GM06990 (cell line): ENCODE results near the gene TMEM223.
"Not testable (repeated sequence)": the region's sequence is repeated elsewhere in the genome, so short reads cannot be mapped to it uniquely, and the experiment has no call there.

Experiments
- DNase-seq: peaks from one replicate; pipeline ENCODE4 v3.0.0-alpha.2; 2011; ENCODE audit not compliant: insufficient read length; ENCODE audit errors: extremely low read depth
- H3K27me3 ChIP-seq: replicated peaks from 2 replicates; pipeline ENCODE4 v1.6.0; 2011; ENCODE audit warnings: low read length; ENCODE audit not compliant: control insufficient read depth, insufficient read depth
- H3K36me3 ChIP-seq: 2 replicates; pipeline ENCODE4 v1.5.1; 2011; ENCODE audit warnings: low read length; ENCODE audit not compliant: control insufficient read depth, insufficient read depth
- H3K4me3 ChIP-seq: replicated peaks from 2 replicates; pipeline ENCODE4 v1.5.1; 2011; ENCODE audit warnings: low read depth, mild to moderate bottlenecking, control low read depth, low read length
- TF ChIP-seq, protein P1 (sequence below): IDR thresholded peaks from 2 replicates; pipeline ENCODE4 v1.5.1; 2011; ENCODE audit warnings: low read length, control low read depth, mild to moderate bottlenecking, inconsistent platforms; ENCODE audit not compliant: insufficient read depth, poor library complexity, severe bottlenecking

The TMEM223 gene

GRCh38 chr11:62753736-62754603 is 37.8 kb downstream of the TMEM223 start, which contains the start of gene ZBTB3:
TSS of gene ZBTB3 (minus strand) at chr11:62754160. CDS start at chr11:62753664, 496 bp downstream.
- Histone ChIP-seq H3K4me3 (peak within 1 kb of the TSS; percentile 64), H3K36me3 (peaks cover 5% of the 10 kb centered on the region; the same call in 1 of the 2 replicates), H3K27me3 (no peaks in the 10 kb centered on the region)
- DNase-seq = peak; percentile 95
- TF ChIP-seq, protein P1, sequence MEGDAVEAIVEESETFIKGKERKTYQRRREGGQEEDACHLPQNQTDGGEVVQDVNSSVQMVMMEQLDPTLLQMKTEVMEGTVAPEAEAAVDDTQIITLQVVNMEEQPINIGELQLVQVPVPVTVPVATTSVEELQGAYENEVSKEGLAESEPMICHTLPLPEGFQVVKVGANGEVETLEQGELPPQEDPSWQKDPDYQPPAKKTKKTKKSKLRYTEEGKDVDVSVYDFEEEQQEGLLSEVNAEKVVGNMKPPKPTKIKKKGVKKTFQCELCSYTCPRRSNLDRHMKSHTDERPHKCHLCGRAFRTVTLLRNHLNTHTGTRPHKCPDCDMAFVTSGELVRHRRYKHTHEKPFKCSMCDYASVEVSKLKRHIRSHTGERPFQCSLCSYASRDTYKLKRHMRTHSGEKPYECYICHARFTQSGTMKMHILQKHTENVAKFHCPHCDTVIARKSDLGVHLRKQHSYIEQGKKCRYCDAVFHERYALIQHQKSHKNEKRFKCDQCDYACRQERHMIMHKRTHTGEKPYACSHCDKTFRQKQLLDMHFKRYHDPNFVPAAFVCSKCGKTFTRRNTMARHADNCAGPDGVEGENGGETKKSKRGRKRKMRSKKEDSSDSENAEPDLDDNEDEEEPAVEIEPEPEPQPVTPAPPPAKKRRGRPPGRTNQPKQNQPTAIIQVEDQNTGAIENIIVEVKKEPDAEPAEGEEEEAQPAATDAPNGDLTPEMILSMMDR = no peak

DNA sequence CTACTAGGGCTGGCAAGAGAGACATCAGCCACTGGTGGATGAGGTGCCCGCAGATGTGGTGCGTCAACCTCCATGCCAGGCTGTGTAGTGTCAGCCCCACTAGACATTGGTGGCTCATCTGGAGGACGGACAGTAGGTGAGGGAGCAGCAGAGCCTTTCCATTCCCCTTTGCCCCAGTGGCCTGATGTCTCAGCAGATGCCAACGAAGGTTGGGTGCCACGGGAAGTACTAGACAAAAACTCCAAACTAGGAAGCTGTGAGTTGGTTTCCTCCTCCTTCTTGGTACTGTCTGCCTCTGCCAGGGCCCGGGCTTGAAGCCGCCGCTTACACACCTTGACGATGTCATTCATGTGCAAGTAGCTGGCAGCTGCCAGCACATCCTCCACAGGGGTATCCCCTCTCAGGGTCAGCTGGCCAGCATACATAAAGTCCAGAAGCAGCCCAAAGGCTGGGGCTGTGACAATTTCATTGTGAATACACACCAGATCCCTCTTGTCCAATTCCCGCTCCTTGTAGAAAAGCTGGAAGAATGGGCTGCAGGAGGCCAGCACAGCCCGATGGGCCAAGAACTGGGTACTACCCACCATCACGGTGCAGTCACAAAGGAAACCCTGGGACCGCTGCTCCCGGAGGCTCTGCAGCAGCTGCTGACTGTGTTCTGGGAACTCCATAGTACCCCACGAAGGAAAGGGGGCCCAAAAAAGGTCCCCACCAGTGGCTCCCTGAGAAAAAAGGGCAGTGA is 38.6 kb downstream of the TMEM223 start:
- H3K36me3 ChIP-seq = peaks cover 5% of the 10 kb centered on the region; the same call in 1 of the 2 replicates
- peak overlapping the region; percentile 64 for H3K4me3 ChIP-seq
- DNase-seq = no peak
- no peaks in the 10 kb centered on the region for H3K27me3 ChIP-seq
- TF ChIP-seq, protein P1 = no peak

DNA sequence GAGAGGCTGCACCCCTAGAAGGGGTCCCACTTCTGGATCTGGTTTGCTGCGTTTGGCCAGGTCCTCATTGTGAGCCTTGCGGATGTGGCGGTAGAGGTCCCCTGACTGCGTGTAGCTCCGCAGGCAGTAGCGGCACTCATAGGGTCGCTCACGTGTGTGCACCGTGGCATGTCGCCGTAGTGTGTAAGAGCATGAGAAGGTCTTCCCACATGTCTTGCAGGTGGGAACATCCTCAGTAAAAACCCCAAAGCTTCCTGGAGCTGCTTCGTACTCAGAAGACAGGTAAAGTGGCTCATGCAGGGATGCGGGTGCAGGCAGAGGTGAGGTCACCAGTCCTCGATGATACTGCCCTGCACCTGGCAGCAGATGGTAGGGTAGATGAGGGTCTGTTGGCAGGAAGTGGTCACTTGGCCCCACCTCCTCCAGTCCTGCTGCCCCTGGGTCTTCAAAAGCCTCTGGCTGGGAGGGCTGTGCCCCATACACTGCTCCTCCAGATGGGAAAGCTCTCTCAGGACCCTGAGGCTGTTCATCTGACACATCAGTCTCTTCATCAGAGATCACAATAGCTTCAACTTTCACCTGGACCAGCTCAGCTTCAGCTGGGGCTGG is 39.5 kb downstream of the TMEM223 start:
- no peak for DNase-seq
- TF ChIP-seq, protein P1 = no peak
- H3K27me3 ChIP-seq = no peaks in the 10 kb centered on the region
- H3K36me3 ChIP-seq = peaks cover 5% of the 10 kb centered on the region; the same call in 1 of the 2 replicates
- no peak overlapping the region for H3K4me3 ChIP-seq

DNA sequence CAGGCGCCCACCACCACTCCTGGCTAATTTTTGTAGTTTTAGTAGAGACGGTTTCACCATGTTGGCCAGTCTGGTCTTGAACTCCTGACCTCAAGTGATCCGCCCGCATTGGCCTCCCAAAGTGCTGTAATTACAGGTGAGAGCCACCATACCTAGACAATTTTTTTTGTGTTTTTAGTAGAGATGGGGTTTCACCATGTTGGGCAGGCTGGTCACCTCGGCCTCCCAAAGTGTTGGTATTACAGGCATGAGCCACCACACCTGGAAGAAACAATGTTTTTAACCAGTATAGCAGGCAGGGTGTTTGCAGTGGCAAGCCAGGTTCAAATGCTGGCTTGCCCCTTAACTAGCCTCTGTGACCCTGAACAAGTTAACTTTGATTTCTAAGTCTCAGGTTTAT is 41.9 kb downstream of the TMEM223 start:
- H3K27me3 ChIP-seq, DNase-seq, H3K4me3 ChIP-seq, H3K36me3 ChIP-seq: not testable (repeated sequence)

DNA sequence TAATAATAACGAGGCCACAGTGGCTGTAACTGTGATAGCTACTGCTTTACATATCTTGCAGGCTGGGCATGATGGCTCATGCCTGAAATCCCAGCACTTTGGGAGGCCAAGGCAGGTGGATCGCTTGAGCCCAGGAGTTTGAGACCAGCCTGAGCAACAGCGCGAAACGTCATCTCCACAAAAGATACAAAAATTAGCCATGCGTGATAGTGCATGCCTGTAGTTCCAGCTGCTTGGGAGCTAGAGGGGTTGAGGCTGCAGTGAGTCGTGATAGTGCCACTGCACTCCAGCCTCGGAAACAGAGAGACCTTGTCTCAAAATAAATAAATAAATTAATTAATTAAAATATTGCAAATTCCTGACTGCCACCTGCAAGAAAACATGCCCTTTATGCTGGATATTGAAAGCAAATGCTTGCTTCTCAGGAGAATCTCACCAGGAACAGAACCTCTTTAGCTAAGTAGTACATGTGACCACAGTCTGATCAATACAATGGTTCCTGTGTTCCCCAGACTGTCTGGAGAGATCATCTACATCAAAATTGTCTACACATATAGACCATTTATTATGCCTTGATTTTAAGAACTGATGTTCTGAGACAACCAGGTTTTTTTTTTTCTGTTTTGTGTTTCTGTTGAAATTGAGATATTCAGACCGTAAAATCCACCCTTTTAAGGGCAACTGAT is 44.2 kb downstream of the TMEM223 start:
- no peak overlapping the region for H3K4me3 ChIP-seq
- no peak for DNase-seq
- H3K27me3 ChIP-seq = no peaks in the 10 kb centered on the region
- peaks cover 3% of the 10 kb centered on the region; the same call in 1 of the 2 replicates for H3K36me3 ChIP-seq
- TF ChIP-seq, protein P1 = no peak
